Epidermal melanocyte (primary cell): ENCODE results near the gene ZC3H10.
"Not testable (repeated sequence)": the region's sequence is repeated elsewhere in the genome, so short reads cannot be mapped to it uniquely, and the experiment has no call there.

Experiments
- DNase-seq: peaks from one replicate; pipeline ENCODE4 v3.0.0; 2011; ENCODE audit warnings: low spot score; ENCODE audit not compliant: insufficient read length

Gene ZC3H10

DNA sequence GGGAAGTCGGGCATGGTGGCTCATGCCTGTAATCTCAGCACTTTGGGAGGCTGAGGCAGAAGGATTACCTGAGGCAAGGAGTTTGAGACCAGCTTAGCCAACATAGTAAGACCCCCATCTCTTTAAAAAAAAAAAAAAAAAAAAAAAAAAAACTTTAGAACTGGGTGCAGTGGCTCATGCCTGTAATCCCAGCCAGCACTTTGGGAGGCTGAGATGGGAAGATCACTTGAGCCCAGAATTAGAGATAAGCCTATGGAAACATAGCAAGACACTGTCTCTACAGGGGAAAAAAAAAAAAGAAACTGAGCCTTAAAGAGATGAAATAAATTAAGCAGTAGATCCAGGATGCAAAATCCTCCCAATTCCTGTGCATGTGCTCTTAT lies 15.4 kb upstream of the ZC3H10 start:
- DNase-seq = no peak

DNA sequence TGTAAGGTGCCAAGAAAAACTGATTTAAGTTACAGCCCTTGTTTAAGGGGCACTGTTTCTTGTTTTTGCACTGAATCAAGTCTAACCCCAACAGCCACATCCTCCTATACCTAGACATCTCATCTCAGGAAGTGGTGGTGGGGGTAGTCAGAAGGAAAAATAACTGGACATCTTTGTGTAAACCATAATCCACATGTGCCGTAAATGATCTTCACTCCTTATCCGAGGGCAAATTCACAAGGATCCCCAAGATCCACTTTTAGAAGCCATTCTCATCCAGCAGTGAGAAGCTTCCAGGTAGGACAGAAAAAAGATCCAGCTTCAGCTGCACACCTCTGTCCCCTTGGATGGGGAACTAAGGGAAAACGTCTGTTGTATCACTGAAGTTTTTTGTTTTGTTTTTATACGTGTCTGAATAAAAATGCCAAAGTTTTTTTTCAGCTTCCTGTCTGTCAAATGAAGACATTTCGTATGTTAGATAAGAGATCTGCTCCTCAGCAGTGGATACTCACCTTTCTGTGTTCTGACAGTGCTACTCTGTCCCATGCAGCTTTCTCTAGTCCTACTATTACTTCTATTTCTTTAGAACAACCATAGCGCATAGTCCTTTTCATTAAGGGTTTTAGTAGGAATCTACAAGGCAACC lies 14.9 kb upstream of the ZC3H10 start:
- no peak for DNase-seq

DNA sequence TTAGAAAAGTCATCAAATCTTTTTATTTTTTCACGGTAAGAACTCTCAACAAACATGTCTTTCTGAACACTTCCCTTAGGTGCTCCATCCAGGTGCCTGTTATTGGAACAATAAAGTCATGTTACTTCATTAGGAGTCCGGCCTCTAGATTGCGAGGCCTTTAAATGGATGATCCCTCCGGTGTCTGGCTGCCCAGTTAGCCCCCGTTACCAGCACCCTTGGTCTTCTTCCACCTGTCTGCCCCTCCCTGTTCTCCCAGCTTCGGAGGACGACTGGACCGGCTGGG lies 14.3 kb upstream of the ZC3H10 start:
- DNase-seq = no peak

DNA sequence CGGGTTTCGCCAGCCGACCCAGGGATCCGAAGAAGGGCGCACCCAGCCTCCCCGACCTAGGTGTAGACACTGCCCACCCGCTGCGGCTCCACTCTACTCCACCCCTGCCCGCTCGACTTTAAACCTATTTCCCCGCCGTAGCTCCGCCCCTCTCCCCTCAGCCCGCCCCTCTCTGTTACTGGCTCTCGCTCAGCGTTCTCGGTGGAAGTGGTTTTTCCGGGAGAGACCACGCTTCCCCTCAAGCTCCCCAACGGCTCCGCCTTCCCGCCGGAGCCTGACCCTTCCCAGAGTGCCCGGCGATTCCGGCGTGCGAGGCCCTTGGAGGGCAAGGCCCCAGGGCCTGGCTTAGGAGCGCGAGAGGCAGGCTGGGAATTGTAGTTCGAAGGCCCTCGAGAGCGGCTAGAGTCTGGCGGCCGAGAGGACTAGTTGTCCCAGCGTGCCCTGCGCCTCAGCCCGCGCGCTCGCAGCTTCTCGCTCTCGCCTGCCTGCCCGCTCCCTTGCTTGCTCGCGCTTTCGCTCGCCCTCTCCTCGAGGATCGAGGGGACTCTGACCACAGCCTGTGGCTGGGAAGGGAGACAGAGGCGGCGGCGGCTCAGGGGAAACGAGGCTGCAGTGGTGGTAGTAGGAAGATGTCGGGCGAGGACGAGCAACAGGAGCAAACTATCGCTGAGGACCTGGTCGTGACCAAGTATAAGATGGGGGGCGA lies 13.8 kb upstream of the ZC3H10 start, which contains the start of gene PA2G4:
Gene PA2G4 (plus strand): TSS at position 451 of the 706 bp plus-strand sequence. CDS start 179 bp downstream, at position 630.
- peak; percentile 92 for DNase-seq

DNA sequence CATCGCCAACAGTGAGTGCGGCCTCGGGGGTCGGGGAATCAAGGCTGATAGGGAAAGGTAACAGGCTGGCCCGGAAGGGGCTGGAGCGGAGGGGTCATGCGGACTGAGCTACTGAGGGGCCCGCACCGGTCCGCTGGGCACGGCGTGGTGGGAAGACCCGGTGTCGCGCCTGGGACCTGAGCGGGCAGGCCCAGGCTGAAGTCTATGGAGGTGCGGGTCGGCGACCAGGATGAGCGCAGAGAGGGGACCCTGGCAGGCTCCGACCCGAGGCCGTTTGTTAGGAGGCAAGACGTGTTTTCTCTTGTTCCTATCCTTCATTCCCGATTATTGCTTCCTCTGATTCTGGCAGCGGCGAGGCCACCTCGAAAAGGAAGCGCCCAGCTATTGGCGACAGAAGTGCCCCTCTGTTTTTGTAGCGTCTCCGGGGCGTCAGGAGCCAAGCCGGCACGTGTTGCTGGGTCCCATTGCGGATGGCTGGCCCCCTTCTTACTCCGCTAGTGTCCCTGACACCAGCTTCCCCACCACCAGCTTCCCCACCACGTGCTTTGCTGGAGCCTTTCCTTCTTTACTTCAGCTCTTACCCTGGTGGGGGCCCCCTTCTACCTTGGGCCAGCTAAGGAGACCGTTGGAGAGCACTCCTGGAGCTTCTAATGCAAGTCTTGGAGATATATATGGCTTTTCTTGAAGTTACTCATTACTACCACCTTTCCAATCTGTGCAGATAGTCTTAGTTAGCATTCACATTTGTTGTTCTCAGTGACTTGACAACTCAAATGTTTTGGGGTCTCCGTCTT lies 13.1 kb upstream of the ZC3H10 start:
- DNase-seq = no peak

DNA sequence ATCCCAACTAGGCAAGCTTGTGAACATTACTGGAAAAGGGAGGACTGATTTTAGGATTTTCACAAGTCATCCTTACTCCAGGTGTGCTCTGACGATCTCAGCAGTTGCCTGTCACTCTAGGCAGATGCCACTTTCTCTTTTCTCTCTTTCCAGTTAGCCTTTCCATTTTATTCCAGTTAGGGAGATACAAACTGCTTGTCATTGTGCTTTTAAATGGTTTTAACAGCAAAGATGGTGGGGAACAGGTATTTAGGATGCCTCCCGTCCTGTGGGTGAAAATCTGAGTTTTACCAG lies 12.5 kb upstream of the ZC3H10 start:
- no peak for DNase-seq

DNA sequence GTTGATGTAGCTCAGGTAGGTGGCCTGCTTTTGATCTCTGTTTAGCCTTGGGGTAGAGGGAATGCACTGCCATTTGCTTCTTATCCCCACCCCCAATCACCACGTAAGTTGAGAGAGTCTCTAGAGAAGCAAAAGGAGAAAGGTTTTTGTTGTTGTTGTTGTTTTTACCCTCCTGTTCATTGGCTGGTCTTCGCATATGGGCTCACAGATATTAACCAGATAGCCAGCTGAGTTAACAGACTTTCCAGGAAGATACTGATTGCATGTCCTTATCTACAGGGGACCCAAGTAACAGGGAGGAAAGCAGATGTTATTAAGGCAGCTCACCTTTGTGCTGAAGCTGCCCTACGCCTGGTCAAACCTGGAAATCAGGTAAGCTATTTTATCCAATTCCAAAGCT lies 10.8 kb upstream of the ZC3H10 start:
- DNase-seq = no peak

DNA sequence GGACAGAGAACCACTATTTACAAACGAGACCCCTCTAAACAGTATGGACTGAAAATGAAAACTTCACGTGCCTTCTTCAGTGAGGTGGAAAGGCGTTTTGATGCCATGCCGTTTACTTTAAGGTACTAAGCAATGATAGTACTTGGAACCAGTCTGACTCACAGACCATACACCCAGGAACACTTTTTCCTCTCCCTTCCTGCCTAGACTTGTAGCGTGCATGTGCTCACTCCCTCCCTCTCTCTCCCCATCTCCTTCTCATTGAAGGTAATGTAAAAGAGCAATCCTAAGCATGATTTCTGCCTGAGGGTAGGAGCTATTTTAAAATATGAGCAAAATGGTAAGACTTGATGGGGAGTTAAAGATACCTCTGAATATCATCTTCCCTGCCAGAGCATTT lies 7.5 kb upstream of the ZC3H10 start:
- DNase-seq = no peak

DNA sequence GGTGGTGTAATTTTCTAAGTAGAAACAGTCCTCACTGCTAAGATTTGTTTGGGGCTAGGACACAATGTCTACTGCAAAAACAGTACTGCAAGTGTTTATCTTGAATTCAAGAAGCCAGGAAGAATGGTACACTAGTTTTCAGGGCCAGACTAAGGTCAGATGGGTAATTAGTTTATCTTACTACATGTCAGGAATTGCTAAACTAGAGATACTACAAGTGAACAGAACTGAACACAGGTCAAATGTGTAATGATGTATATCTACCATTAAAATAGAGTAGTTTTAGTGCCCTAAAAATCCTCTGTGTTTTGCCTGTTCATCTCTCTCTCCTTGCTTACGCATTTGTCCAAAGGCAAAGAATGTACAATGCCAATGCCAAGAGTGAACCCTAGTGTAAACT lies 4.0 kb upstream of the ZC3H10 start:
- no peak for DNase-seq

DNA sequence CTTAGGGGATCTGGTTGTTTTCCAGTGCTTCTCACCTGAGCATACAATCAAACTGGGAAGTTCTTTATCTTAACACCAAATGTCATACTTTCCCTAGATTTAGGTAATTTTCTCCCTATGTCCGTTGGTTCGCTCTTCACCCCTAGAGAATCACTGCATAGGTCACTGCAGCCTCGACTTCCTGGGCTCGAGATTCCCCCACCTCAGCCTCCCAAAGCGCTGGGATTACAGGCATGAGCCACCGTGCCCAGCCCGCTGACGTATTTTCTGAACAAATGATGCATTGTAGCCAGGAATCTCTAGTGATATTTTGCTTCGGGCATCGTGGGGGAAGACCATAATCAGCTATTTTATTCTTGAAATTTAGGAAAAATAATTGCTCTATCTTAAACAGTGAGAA lies 2.7 kb upstream of the ZC3H10 start:
- DNase-seq = no peak

DNA sequence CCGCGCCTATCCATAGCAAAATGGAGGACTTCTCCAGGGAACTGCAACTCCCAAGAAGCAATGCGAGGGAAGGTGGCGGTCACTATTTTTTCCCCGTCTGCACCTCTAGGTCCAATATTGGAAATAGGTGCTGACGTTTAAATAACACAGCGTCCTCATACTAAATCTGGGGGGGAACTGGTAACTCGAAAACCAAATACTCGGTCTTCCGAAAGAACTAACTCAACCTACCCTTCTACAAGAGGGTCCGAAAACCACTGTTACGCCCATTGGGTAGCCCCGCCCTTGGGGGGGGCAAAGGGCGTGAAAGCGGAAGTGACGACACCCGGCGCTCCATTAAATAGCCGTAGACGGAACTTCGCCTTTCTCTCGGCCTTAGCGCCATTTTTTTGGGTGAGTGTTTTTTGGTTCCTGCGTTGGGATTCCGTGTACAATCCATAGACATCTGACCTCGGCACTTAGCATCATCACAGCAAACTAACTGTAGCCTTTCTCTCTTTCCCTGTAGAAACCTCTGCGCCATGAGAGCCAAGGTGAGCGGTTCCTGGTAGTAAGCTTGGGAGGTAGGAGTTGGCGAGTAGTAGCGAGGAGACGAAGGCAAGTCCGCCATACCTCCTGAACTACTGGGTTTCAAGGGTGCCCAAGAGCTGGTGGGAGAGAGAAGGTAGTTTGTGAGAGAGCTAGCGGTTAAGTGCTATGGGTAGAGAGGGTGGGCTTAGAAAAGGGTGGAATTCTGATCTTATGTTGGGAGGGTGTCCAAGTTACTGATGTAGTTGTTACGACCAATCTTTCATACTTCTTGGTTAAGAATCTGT lies 1.6 kb upstream of the ZC3H10 start, which contains the start of gene RPL41:
Gene RPL41 (plus strand): TSS at position 367 of the 815 bp plus-strand sequence.
- DNase-seq = peak; percentile 52

DNA sequence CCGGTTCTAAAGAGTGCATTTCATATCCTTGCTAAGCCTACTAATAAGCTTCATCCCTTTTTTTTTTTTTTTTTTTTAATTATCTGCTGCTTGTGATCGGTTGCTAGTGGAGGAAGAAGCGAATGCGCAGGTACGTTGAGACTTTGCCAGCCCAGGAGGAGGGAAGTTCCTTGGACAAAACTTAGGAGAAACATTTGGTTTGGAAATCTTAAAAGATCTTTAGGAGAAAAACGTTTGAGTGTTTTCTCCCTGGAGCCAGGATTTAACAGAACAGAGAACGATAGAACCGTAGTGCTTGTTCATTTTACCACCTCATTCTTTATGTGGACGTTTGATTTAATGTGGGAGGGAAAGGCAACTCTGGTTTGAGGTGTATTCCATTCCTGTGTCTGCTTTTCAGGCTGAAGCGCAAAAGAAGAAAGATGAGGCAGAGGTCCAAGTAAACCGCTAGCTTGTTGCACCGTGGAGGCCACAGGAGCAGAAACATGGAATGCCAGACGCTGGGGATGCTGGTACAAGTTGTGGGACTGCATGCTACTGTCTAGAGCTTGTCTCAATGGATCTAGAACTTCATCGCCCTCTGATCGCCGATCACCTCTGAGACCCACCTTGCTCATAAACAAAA lies 872 bp upstream of the ZC3H10 start:
- DNase-seq = not testable (repeated sequence)

DNA sequence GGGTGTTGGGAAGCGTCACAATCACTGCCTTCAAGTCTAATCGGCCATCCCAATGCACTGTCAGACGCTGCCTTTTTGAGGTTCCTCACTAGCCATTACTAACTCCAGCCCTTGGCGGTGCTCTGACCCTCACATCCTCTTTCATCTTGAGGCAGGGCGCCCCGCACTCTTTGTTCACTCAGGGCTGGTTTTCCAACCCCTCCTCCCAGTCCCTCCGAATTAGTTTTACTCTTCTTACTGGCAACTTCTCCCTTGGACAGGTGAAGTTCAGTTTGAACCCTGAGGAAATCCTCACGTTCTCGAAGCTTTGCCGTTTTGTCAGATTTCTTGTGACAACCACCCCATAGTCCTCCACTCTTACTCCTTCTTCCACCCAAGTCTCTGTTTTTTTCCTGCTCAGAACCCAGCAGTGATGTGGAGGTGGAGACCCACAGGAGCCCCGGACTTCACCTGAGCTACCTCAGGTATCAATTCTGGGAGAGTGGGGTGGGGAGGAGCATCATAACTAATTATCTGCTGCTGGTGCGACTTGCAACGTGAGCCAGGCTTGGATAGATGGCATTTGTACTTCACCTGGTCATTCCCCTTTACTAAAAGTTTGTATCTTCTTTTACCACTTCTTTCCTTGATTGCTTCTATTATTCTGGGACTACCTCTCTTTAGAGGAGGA lies 757 bp downstream of the ZC3H10 start:
- no peak for DNase-seq

DNA sequence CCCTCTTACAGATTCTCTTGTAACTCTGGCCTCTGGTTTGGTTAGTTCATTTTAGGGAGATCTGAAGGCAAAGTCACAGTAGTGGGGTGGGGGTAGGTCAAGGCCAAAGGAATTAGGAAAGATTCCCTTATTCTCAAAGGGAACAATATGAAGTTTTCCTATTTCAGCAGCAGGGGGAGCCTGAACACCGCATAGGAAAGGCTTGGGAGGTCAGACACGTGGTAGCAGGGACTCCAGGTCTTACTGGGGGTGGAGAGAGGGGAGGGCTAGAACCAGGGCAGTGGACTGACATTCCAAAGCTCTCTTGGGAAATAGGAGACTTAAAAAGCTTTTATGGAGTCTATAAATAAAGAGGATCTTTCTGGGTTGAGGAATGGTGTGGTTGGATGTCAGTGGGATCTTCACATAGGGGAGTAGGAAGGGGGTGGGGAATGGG lies 1.3 kb downstream of the ZC3H10 start:
- DNase-seq = peak; percentile 95

DNA sequence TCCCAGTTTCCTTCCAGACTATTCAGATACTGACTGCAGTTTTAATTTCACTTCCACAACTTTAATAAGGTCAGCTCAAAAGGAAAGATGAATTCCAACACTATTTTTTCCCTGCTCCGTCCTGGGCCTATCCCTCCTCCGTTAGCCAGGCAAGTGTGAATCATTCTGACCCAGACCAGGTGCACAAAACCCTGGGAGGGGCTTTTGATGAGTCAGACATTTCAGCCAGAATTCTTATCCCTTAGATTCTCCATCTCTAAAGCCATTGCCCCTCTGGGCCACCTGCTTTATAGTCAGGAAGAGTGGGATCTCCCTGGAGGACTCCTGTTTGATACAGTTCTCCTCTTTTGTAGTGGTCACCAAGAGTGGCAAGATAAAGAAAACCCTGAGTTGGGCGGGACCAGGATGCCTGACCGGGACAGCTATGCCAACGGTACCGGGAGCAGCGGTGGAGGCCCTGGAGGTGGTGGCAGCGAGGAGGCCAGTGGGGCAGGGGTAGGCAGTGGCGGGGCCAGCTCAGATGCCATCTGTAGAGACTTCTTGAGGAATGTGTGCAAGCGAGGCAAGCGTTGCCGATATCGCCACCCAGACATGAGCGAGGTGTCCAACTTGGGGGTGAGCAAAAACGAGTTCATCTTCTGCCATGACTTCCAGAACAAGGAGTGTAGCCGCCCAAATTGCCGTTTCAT lies 2.2 kb downstream of the ZC3H10 start:
- no peak for DNase-seq

DNA sequence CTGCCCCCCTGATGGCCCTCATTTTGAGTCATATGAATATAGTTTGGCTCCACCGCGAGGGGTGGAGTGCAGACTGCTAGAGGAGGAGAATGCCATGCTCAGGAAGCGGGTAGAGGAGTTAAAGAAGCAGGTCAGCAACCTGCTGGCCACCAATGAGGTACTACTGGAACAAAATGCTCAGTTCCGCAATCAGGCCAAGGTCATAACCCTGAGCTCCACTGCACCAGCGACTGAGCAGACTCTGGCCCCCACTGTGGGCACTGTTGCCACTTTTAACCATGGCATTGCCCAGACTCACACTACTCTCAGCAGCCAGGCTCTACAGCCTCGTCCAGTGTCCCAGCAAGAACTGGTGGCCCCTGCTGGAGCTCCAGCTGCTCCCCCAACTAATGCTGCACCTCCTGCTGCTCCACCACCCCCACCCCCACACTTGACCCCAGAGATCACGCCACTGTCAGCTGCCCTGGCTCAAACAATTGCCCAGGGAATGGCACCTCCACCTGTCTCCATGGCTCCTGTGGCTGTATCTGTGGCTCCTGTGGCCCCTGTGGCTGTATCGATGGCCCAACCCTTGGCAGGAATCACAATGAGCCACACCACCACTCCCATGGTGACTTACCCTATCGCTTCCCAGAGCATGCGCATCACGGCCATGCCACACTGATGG lies 3.3 kb downstream of the ZC3H10 start:
- no peak for DNase-seq

DNA sequence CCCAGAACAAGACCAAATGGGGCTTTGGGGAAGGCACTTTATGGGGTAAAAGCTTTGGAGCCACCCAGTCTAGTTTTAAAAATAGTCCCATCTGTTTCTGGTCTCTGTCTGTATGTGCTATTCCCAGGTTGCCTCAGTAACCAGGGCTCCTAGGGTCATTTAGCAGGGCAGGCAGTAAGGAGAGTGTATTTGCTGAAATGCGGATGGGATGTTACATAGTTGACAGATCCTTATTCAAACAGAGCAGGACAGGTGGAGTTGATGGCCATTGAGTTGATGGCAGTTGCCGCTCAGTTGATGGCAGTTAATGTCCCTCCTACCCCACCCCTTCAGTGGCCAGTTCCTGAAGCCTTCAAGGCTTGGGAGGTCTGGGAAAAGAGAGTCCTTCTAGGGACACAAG lies 4.6 kb downstream of the ZC3H10 start:
- DNase-seq = no peak

DNA sequence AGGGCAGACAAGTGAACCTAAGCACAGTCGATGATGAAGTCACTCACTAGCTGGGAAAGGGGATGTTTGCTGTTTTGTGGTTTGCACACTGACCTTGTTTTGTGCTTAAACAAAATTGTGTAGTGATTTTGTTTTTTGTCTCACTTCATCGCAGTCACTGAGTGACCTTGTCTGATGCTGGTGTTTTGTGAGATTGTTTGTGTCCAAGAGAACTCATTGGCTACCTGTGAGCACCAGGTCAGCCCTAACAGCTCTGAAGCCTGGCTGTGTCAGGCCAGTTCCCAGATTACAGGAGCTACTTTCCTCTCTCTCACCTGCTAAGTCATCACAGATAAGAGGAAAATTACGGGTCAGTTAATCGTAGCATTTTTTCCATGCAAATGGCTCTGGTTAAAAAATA lies 6.1 kb downstream of the ZC3H10 start:
- DNase-seq = no peak

DNA sequence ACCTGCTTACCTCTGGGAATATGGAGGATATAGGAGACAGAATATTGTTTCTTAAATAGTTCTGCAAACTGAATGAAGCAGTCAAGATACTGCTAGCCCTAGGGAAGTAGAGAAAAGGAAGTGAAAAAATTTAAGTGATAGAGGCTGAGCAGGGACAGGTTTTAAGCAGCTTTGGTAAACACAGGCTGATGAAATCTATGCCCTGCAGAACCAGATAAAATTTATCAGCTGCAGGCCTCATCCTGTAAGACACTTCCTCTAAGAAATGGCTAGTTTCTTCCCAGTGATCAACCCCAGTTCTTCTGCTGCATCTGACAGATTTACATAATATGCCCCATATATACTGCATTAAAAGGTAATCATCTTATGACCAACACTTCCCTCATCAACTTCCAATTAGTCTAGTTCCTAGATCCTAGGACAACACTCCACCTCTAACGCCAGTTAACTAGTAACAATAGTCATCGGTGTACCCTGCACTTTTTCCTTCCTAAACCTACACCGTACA lies 8.7 kb downstream of the ZC3H10 start:
- no peak for DNase-seq
